OCI-LY1 (cell line): ENCODE measurements around the gene TYR.

ENCODE experiments used
- CTCF ChIP-seq: fragments of 200-600 bp; sonication (generic), shearing (Covaris generic); IDR thresholded peaks from 2 replicates; pipeline ENCODE4 v1.5.1; 2017; ENCODE audit warnings: mild to moderate bottlenecking, antibody characterized with exemption, low read length, moderate library complexity, mixed read lengths
- EZH2 ChIP-seq: fragments of 200-600 bp; sonication (generic), shearing (Covaris generic); IDR thresholded peaks from 2 replicates; pipeline ENCODE4 v1.8.0; 2017; ENCODE audit warnings: borderline replicate concordance, mixed run types, mild to moderate bottlenecking, antibody characterized with exemption, low read length, moderate library complexity, mixed read lengths

GRCh38 chr11:89321401-89321800, 143.7 kb downstream of the TYR start:
- TF ChIP-seq CTCF (no peak), EZH2 (no peak)
